MM.1S (cell line): ENCODE data around the gene FOXN1.

Source experiments
- DNase-seq: peaks from one replicate; pipeline ENCODE4 v3.0.0-alpha.2; 2015
- H2AFZ ChIP-seq: fragments of 300-600 bp; sonication (generic); 2 replicates; pipeline ENCODE4 v1.6.0; 2016; ENCODE audit warnings: antibody characterized with exemption, low read length
- H3F3A ChIP-seq: fragments of 300-600 bp; sonication (generic); 2 replicates; pipeline ENCODE4 v1.6.1; 2016; ENCODE audit warnings: mild to moderate bottlenecking, antibody characterized with exemption, low read length, moderate library complexity, mixed read lengths; ENCODE audit not compliant: insufficient read depth
- H3K27ac ChIP-seq: fragments of 300-600 bp; sonication (generic); 2 replicates; pipeline ENCODE4 v1.5.1; 2016; ENCODE audit warnings: mild to moderate bottlenecking, low read length
- H3K27me3 ChIP-seq: fragments of 300-600 bp; sonication (generic); replicated peaks from 2 replicates; pipeline ENCODE4 v1.6.0; 2016; ENCODE audit warnings: low read length; ENCODE audit not compliant: insufficient read depth
- H3K36me3 ChIP-seq: fragments of 300-600 bp; sonication (generic); replicated peaks from 2 replicates; pipeline ENCODE4 v1.6.1; 2016; ENCODE audit warnings: mild to moderate bottlenecking, low read length, mixed read lengths; ENCODE audit not compliant: insufficient read depth
- H3K4me1 ChIP-seq: fragments of 300-600 bp; sonication (generic); 2 replicates; pipeline ENCODE4 v1.6.1; 2016; ENCODE audit warnings: low read length, mixed read lengths
- H3K4me2 ChIP-seq: fragments of 300-600 bp; sonication (generic); 2 replicates; pipeline ENCODE4 v1.6.0; 2016; ENCODE audit warnings: low read depth, low read length
- H3K4me3 ChIP-seq: fragments of 300-600 bp; sonication (generic); 2 replicates; pipeline ENCODE4 v1.5.1; 2016; ENCODE audit warnings: low read length, mixed read lengths
- H3K79me2 ChIP-seq: fragments of 300-600 bp; sonication (generic); 2 replicates; pipeline ENCODE4 v1.6.1; 2016; ENCODE audit warnings: mixed run types, low read length, mixed read lengths
- H3K9ac ChIP-seq: fragments of 300-600 bp; sonication (generic); 2 replicates; pipeline ENCODE4 v1.6.1; 2016; ENCODE audit warnings: low read length, mixed read lengths
- H3K9me2 ChIP-seq: fragments of 300-600 bp; sonication (generic); replicated peaks from 2 replicates; pipeline ENCODE4 v1.6.1; 2016; ENCODE audit warnings: mild to moderate bottlenecking, low read length, mixed read lengths; ENCODE audit not compliant: insufficient read depth
- H3K9me3 ChIP-seq: fragments of 300-600 bp; sonication (generic); replicated peaks from 2 replicates; pipeline ENCODE4 v1.6.1; 2016; ENCODE audit warnings: mild to moderate bottlenecking, low read length, mixed read lengths; ENCODE audit not compliant: insufficient read depth
- H4K20me1 ChIP-seq: fragments of 300-600 bp; sonication (generic); 2 replicates; pipeline ENCODE4 v1.6.1; 2016; ENCODE audit warnings: mild to moderate bottlenecking, low read length, moderate library complexity, mixed read lengths; ENCODE audit not compliant: insufficient read depth
- CTCF ChIP-seq: fragments of 300-600 bp; sonication (generic); IDR thresholded peaks from 2 replicates; pipeline ENCODE4 v1.5.1; 2016; ENCODE audit warnings: antibody characterized with exemption, low read length, mixed read lengths
- EZH2 ChIP-seq: fragments of 300-600 bp; sonication (generic); optimal IDR thresholded peaks from 2 replicates; pipeline ENCODE3; 2017; ENCODE audit warnings: low read depth, mild to moderate bottlenecking, antibody characterized with exemption, low read length, mixed read lengths
- EZH2phosphoT487 ChIP-seq: fragments of 300-600 bp; sonication (generic); IDR thresholded peaks from 2 replicates; pipeline ENCODE4 v1.6.1; 2018; ENCODE audit warnings: antibody characterized with exemption, low read length

Gene FOXN1

GRCh38 chr17:28547623-28548416 lies 41.7 kb downstream of the FOXN1 start:
- Histone ChIP-seq H3K4me1 (peaks cover 3% of the 10 kb centered on the region; the same call in 1 of the 2 replicates), H3K4me2 (no peak overlapping the region), H3K9me3 (no peaks in the 10 kb centered on the region), H3K27me3 (peaks cover 11% of the 10 kb centered on the region; the same call in 1 of the 2 replicates), H3K79me2 (no peaks in the 10 kb centered on the region), H3K36me3 (no peaks in the 10 kb centered on the region), H3K27ac (no peak overlapping the region), H3K4me3 (no peak overlapping the region), H3K9me2 (no peaks in the 10 kb centered on the region), H2AFZ (no peak overlapping the region), H3F3A (no peaks in the 10 kb centered on the region), H3K9ac (no peak overlapping the region), H4K20me1 (no peaks in the 10 kb centered on the region)
- peak; percentile 79 for DNase-seq
- TF ChIP-seq EZH2, result no peak
- peak; percentile 99 for TF ChIP-seq CTCF
- no peak for TF ChIP-seq EZH2phosphoT487

GRCh38 chr17:28548417-28549130 lies 42.4 kb downstream of the FOXN1 start:
- no peaks in the 10 kb centered on the region for H3K79me2 ChIP-seq
- TF ChIP-seq CTCF (no peak), EZH2 (no peak), EZH2phosphoT487 (no peak)
- no peak overlapping the region for H3K4me2 ChIP-seq

GRCh38 chr17:28549236-28550132 lies 43.3 kb downstream of the FOXN1 start:
- Histone ChIP-seq H4K20me1 (no peaks in the 10 kb centered on the region), H3F3A (no peaks in the 10 kb centered on the region; the same call in 1 of the 2 replicates), H3K79me2 (no peaks in the 10 kb centered on the region), H3K27me3 (0 out of 2 replicates have a peak, but pooled peaks cover 5% of the 10 kb centered on the region), H3K27ac (no peak overlapping the region), H3K36me3 (no peaks in the 10 kb centered on the region), H3K9me3 (no peaks in the 10 kb centered on the region), H3K4me2 (no peak overlapping the region), H3K4me3 (no peak overlapping the region), H3K9me2 (no peaks in the 10 kb centered on the region), H3K9ac (no peak overlapping the region), H3K4me1 (peaks cover 3% of the 10 kb centered on the region; the same call in 1 of the 2 replicates), H2AFZ (no peak overlapping the region)
- DNase-seq, result no peak
- TF ChIP-seq CTCF (no peak), EZH2phosphoT487 (no peak), EZH2 (no peak)

More at GRCh38 chr17:28548417-28549130, 42.4 kb downstream of the FOXN1 start:
- H2AFZ ChIP-seq, result no peak overlapping the region
- no peaks in the 10 kb centered on the region for H3K36me3 ChIP-seq
- H3K27ac ChIP-seq, result no peak overlapping the region
- no peaks in the 10 kb centered on the region for H3F3A ChIP-seq
- no peaks in the 10 kb centered on the region for H3K9me2 ChIP-seq
- H3K9me3 ChIP-seq, result no peaks in the 10 kb centered on the region
- no peak for DNase-seq
- no peak overlapping the region for H3K9ac ChIP-seq
- H3K27me3 ChIP-seq, result peaks cover 11% of the 10 kb centered on the region; the same call in 1 of the 2 replicates
- H3K4me3 ChIP-seq, result no peak overlapping the region
- peaks cover 3% of the 10 kb centered on the region; the same call in 1 of the 2 replicates for H3K4me1 ChIP-seq
- no peaks in the 10 kb centered on the region for H4K20me1 ChIP-seq
